Stimulated activated naive CD8-positive, alpha-beta T cell treated with anti-CD3 and anti-CD28 coated beads, Interleukin-15, amount 100 ng/mL, for 72 hours (primary cell): ENCODE measurements around the gene AVL9.
A peak's percentile ranks its signal among the peaks of the same experiment; 100 is the strongest.
"Not testable (repeated sequence)": the region's sequence is repeated elsewhere in the genome, so short reads cannot be mapped to it uniquely, and the experiment has no call there.

Experiments
- ATAC-seq: fragments of 150-1000 bp; cut with Tn5 transposase; 2 replicates; pipeline ENCODE4 v1.10.0; 2021; ENCODE audit warnings: mild to moderate bottlenecking, moderate library complexity
- DNase-seq, 2 donors: peaks; one replicate each; pipeline ENCODE4 v3.0.0; 2021 to 2022
- H3K27ac Mint-ChIP-seq, 2 donors: one replicate each; pipeline ENCODE4 v1.8.0; 2022; ENCODE audit warnings: mild to moderate bottlenecking in 2 of 2, mixed read lengths in 2 of 2, moderate library complexity in 2 of 2
- H3K27me3 Mint-ChIP-seq: one replicate; pipeline ENCODE4 v1.8.0; 2022; ENCODE audit warnings: mixed read lengths
- H3K4me1 Mint-ChIP-seq: one replicate; pipeline ENCODE4 v1.8.0; 2022; ENCODE audit warnings: mild to moderate bottlenecking, mixed read lengths
- H3K4me3 Mint-ChIP-seq, 2 donors: one replicate each; pipeline ENCODE4 v1.8.0; 2022; ENCODE audit warnings: mild to moderate bottlenecking in 2 of 2, mixed read lengths in 2 of 2, moderate library complexity in 1 of 2
- H3K9me3 Mint-ChIP-seq, 2 donors: one replicate each; pipeline ENCODE4 v1.8.0; 2022; ENCODE audit warnings: mixed read lengths in 2 of 2

Gene AVL9

DNA sequence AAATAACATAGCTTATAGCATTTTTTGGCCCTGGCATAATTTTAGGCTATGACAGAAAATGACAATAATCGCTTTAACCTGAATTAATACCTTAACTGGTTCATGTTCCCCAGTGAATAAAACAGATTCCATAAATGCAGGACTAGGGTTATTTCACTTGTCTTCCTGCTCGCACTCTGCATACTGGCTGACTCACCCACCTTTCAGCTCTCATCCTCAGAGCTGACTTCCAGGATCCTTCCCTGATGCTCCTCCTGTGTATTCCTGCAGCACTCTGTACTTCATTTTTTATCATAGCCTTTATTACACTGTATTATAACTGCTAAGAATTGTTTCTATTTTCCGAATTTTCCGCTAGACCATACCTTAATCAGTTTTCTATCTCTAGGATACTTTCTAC is 123.7 kb downstream of the AVL9 start:
- no peak overlapping the region for H3K27ac Mint-ChIP-seq
- H3K9me3 Mint-ChIP-seq, result no peaks in the 10 kb centered on the region
- no peak for ATAC-seq
- no peak for DNase-seq
- no peaks in the 10 kb centered on the region for H3K4me1 Mint-ChIP-seq
- peaks cover 14% of the 10 kb centered on the region for H3K27me3 Mint-ChIP-seq
- H3K4me3 Mint-ChIP-seq, result no peak overlapping the region

DNA sequence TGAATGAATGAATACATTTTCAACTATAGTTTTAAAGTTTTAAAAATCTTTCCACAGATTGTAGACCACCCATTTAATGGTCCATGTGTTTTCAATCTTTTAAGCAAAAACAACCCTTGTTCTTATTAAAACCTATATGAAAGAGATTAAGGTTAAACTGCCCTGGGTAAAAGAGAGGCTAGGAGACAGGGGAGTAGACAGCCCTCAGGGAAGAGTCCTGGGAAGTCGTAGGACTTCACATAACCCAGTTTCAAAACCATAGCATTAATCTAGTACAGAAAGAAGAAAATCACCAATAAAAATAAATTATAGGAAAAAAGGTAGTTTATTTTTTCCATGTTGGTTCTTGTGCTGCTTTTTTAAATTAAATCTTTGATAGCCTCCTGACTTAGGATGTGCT is 124.1 kb downstream of the AVL9 start:
- not testable (repeated sequence) for ATAC-seq, H3K4me1 Mint-ChIP-seq, H3K4me3 Mint-ChIP-seq, DNase-seq, H3K9me3 Mint-ChIP-seq, H3K27ac Mint-ChIP-seq
- peaks cover 14% of the 10 kb centered on the region for H3K27me3 Mint-ChIP-seq

DNA sequence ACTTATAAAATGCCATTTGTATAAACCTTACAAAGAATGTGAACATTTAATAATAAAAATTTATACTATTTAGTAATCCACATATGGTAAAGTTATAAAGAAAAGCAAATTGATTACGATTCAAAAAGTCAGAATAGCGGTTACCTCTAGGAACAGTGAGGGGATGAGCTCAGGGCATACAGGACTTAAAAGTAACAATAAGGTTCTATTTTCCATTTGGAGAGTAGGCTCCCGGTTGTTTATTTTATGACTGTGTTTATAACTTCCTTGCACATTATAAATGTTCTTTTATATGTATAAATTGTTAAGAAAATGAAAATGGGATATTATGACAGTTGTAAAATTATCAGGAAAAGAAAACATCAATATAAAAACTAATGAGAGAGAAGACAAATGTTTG is 135.7 kb downstream of the AVL9 start:
- H3K9me3 Mint-ChIP-seq, result no peaks in the 10 kb centered on the region
- no peak overlapping the region for H3K27ac Mint-ChIP-seq

DNA sequence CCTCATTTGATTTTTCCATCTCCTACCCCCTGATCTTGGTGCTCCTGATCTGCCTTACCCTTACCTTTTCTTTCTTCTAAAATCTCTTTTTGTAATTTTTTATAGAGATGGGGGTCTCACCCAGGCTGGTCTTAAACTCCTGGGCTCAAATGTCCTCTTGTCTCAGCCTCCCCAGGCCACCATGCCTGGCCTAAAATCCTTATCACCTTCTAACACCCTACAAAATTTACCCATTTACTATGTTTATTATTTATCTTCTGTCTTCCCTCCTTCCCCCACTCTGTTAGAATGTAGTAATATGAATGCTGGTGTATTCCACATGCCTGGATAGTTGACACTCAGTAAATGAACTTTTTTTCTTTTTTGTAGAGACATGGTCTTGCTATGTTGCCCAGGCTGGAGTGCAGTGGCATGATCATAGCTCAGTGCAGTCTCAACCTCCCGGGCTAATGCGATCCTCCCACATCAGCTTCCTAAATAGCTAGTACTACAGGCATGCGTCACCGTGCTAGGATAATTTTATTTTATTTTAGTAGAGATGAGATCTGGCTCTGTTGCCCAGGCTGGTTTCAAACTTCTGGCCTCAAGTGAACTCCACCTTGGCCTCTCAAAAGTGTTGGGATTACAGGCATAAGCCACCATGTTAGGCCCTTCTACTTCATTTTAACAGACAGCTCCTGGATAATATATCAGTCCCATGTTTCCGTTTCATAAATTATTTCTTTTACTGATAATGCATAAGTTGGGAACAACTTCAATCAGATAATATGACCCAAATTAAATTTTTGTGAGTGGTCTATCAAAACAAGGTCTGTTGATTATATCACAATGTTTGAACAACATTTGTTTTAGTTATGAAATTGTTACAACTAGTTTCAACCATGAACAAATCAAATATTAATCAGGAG is 136.6 kb downstream of the AVL9 start:
- H3K4me1 Mint-ChIP-seq, result not testable (repeated sequence)

More for the DNA sequence above, 135.7 kb downstream of the AVL9 start:
- DNase-seq (no peak), ATAC-seq (no peak)
- Mint-ChIP-seq H3K4me3 (no peak overlapping the region), H3K27me3 (no peaks in the 10 kb centered on the region), H3K4me1 (no peaks in the 10 kb centered on the region)

DNA sequence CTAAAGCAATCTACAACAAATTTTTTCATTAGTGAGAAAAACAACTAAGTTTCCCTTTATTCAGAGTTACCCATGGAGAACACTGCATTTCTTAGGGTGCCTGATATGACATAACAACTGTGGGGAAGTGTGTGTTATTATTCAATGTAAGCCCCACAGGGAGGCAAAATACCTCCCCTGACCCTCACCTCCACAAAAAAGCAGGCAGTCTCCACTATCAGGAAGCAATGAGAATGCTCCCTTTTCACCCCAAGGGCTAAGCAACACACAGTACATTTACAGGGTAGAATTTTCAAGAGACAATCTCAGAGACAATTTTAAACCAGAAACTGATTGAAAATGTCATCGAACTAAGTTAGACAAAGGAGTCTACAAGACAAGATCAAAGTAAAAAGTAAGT is 138.2 kb downstream of the AVL9 start:
- H3K27me3 Mint-ChIP-seq, H3K27ac Mint-ChIP-seq, DNase-seq, H3K4me3 Mint-ChIP-seq, H3K9me3 Mint-ChIP-seq, ATAC-seq: not testable (repeated sequence)
- peaks cover 22% of the 10 kb centered on the region for H3K4me1 Mint-ChIP-seq

More for the DNA sequence above, 136.6 kb downstream of the AVL9 start:
- DNase-seq, ATAC-seq, H3K27ac Mint-ChIP-seq, H3K27me3 Mint-ChIP-seq, H3K4me3 Mint-ChIP-seq, H3K9me3 Mint-ChIP-seq: not testable (repeated sequence)

DNA sequence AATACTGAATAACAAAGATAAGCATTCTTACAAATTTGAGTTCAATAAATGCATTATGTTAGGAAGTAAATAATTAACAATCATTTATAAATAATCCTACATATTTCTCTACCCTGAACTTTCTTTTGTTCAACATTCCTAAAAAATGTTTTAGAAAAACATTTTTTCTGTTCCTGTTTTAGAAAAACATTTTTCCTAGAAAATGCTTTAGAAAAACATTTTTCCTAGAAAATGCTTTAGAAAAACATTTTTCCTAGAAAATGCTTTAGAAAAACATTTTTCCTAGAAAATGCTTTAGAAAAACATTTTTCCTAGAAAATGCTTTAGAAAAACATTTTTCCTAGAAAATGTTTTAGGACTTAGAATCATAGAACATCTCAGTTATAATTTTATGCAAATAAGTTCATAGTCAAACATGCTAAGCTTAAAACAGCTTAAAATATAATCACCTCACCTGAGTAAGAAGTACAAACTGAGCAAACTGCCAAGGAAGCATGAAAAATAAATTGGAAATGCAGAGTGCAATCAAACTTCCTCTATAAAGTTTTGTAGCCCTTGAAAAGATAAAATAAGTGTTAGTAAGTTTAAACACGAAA is 139.6 kb downstream of the AVL9 start:
- ATAC-seq, DNase-seq, H3K27me3 Mint-ChIP-seq, H3K9me3 Mint-ChIP-seq, H3K27ac Mint-ChIP-seq, H3K4me3 Mint-ChIP-seq: not testable (repeated sequence)
- H3K4me1 Mint-ChIP-seq, result peaks cover 28% of the 10 kb centered on the region

DNA sequence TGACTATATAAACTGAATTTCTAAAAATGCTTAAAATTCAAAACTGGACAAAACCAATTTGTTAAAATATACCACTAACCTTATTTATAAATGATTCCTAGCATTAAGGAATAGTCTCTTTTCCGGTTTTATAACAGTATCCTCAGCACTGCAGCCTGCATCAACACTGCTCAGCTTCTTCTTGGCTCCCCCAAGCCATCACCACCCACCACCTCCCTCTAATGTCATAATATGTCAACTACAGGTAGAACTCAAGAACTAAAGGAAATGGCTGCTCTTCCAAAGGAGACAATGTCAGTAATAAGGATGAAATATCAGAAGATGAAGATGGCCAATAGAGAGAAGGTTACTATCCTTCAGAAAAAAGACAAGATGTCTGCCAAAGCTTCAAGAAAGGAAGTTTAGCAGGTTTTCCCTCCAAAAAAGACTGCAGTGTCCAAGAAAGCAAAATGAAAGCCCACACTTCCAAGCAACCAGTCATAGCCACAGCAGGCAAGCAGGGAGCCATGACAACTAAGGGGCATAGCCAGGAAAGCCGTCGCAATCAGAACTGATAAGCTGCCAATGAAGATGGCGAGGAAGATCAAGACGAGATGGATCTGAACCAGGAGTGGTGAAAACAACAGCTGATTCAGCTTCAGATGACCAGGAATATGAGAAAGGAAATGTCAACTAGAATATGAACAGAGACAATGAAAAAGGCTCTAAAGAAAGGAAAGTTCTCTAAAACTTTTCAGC is 141.6 kb downstream of the AVL9 start:
- not testable (repeated sequence) for H3K27ac Mint-ChIP-seq, ATAC-seq, H3K9me3 Mint-ChIP-seq, H3K4me3 Mint-ChIP-seq, DNase-seq, H3K27me3 Mint-ChIP-seq
- peaks cover 28% of the 10 kb centered on the region for H3K4me1 Mint-ChIP-seq

DNA sequence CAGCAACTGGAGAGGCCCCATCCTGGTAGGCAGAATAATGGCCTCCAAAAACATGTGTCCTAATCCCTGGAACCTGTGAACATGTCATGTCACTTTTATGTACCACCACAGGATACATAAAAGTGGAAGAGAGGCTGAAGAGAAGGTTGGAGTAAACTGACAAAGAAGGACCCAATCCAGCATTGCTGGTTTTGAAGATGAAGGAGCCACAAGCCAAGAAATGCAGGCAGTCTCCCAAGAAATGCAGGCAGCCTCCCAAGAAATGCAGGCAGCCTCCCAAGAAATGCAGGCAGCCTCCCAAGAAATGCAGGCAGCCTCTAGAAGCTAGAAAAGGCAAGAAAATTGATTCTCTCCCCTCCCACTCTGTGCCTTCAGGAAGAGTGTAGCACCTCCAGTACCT is 142.3 kb downstream of the AVL9 start:
- not testable (repeated sequence) for DNase-seq, H3K9me3 Mint-ChIP-seq, ATAC-seq, H3K27me3 Mint-ChIP-seq, H3K4me3 Mint-ChIP-seq
- Mint-ChIP-seq H3K4me1 (peaks cover 28% of the 10 kb centered on the region), H3K27ac (peak overlapping the region in 1 of 2 donors; percentile 94)
